PC-9 (cell line): ENCODE data around the gene ESPNL. TPM values are rescaled to one million over a fixed set of nuclear protein-coding genes. Genes with fewer than 3 reads are reported as not detected.

Source experiments
- BruUV-seq: library from RNA; stranded (reverse); fragments of 400-500 nt; replicated peaks from 2 replicates; lab custom pipeline; 2021; lab: Mats Ljungman, UMichigan
- CTCF ChIA-PET: fragments of 300-600 bp; sonication (Branson Sonifier 250); formaldehyde crosslinking; loops from one replicate; lab custom pipeline; 2022; ENCODE audit warnings: antibody characterized with exemption; lab: Charles Lee
- POLR2A ChIA-PET: fragments of 300-600 bp; sonication (Branson Sonifier 250); formaldehyde crosslinking; loops from one replicate; lab custom pipeline; 2022; ENCODE audit warnings: antibody characterized with exemption; ENCODE audit not compliant: unreplicated experiment; lab: Charles Lee
- DNase-seq, 2 experiments: peaks; one replicate each; pipeline versions ENCODE4 v3.0.0 to v3.0.0-alpha.2; 2015 to 2022; ENCODE audit warnings: mixed read lengths in 1 of 2
- H2AFZ ChIP-seq: fragments of 200-600 bp; sonication (generic); 2 replicates; pipeline ENCODE4 v1.8.1; 2017; ENCODE audit warnings: antibody characterized with exemption
- H3F3A ChIP-seq: fragments of 200-600 bp; sonication (generic); 2 replicates; pipeline ENCODE4 v1.8.1; 2017; ENCODE audit warnings: antibody characterized with exemption, mild to moderate bottlenecking, low read depth; ENCODE audit not compliant: insufficient read depth
- H3K27ac ChIP-seq: fragments of 200-600 bp; sonication (generic); 2 replicates; pipeline ENCODE4 v1.6.1; 2016; ENCODE audit warnings: mixed run types
- H3K27me3 ChIP-seq: fragments of 200-600 bp; sonication (generic); 2 replicates; pipeline ENCODE4 v1.6.1; 2016; ENCODE audit warnings: low read depth, mixed run types; ENCODE audit not compliant: insufficient read depth
- H3K36me3 ChIP-seq: fragments of 200-600 bp; sonication (generic); 2 replicates; pipeline ENCODE4 v1.6.1; 2016; ENCODE audit warnings: low read depth, mixed run types
- H3K4me1 ChIP-seq: fragments of 200-600 bp; sonication (generic); replicated peaks from 2 replicates; pipeline ENCODE4 v1.6.1; 2016; ENCODE audit warnings: mixed run types; ENCODE audit not compliant: insufficient read depth
- H3K4me2 ChIP-seq: fragments of 200-600 bp; sonication (generic); 2 replicates; pipeline ENCODE4 v1.6.1; 2017; ENCODE audit warnings: mixed run types
- H3K4me3 ChIP-seq: fragments of 200-600 bp; sonication (generic); 2 replicates; pipeline ENCODE4 v1.6.1; 2016; ENCODE audit warnings: mixed run types
- H3K79me2 ChIP-seq: fragments of 200-600 bp; sonication (generic); 2 replicates; pipeline ENCODE4 v1.6.1; 2017; ENCODE audit warnings: low read depth, mixed run types
- H3K9me2 ChIP-seq: fragments of 200-600 bp; sonication (generic); 2 replicates; pipeline ENCODE4 v1.8.1; 2017; ENCODE audit warnings: mild to moderate bottlenecking; ENCODE audit not compliant: insufficient read depth
- H3K9me3 ChIP-seq: fragments of 200-600 bp; sonication (generic); 2 replicates; pipeline ENCODE4 v1.8.1; 2016; ENCODE audit warnings: low read depth; ENCODE audit not compliant: insufficient read depth
- H4K20me1 ChIP-seq: fragments of 200-600 bp; sonication (generic); 2 replicates; pipeline ENCODE4 v1.8.1; 2017; ENCODE audit not compliant: insufficient read depth
- CTCF ChIP-seq: fragments of 200-600 bp; sonication (generic); conservative IDR thresholded peaks from 2 replicates; pipeline ENCODE4 v1.6.1; 2017; ENCODE audit warnings: mixed run types, antibody characterized with exemption, mild to moderate bottlenecking, moderate library complexity
- EZH2 ChIP-seq: fragments of 200-600 bp; sonication (generic); IDR thresholded peaks from 2 replicates; pipeline ENCODE4 v1.8.0; 2017; ENCODE audit warnings: antibody characterized with exemption, low read depth
- intact Hi-C: fragments of 100-400 bp; cut with micrococcal nuclease; formaldehyde crosslinking; loops from one replicate; pipeline ENCODE4 v1.10.0; 2022; ENCODE audit not compliant: unreplicated experiment
- total RNA-seq: library from RNA; stranded (reverse); gene quantifications from 2 replicates; pipeline ENCODE4 v1.2.3, GENCODE V29; 2021

Gene ESPNL
- total RNA-seq, 1 experiment from 2014 or later: 1.1 TPM

- Histone ChIP-seq H2AFZ (no peak overlapping the region), H3K27me3 (no peaks in the 10 kb centered on the region)
- DNase-seq: no peak
Measured at GRCh38 chr2:238167761-238168160, 67.6 kb downstream of the ESPNL start.

GRCh38 chr2:238168196-238169047, 68.3 kb downstream of the ESPNL start:
- Histone ChIP-seq H3K27me3 (no peaks in the 10 kb centered on the region), H3K36me3 (peaks cover 18% of the 10 kb centered on the region; the same call in 1 of the 2 replicates), H3K27ac (peak overlapping the region; percentile 90), H3F3A (peaks cover 47% of the 10 kb centered on the region), H3K79me2 (no peaks in the 10 kb centered on the region), H3K4me2 (peak overlapping the region; percentile 60), H3K9me2 (no peaks in the 10 kb centered on the region), H3K4me1 (peaks cover 26% of the 10 kb centered on the region), H2AFZ (no peak overlapping the region), H3K4me3 (no peak overlapping the region), H3K9me3 (no peaks in the 10 kb centered on the region), H4K20me1 (no peaks in the 10 kb centered on the region)
- ChIA-PET POLR2A (interaction anchor here (0.6 kb wide), 1 partner anchor 303 kb away, joined by 3 read pairs; no protein-coding TSS in a partner anchor), CTCF (no interaction called here)
- intact Hi-C loops: no loop called here
- BruUV-seq: no TSS peak
- DNase-seq: no peak
- TF ChIP-seq EZH2 (no peak), CTCF (no peak)

More at GRCh38 chr2:238167761-238168160, 67.6 kb downstream of the ESPNL start:
- Histone ChIP-seq H3K4me1 (peaks cover 26% of the 10 kb centered on the region), H3K27ac (no peak overlapping the region), H3K4me2 (no peak overlapping the region), H3K9me3 (no peaks in the 10 kb centered on the region), H3K79me2 (no peaks in the 10 kb centered on the region), H3K4me3 (no peak overlapping the region), H4K20me1 (no peaks in the 10 kb centered on the region), H3K36me3 (peaks cover 18% of the 10 kb centered on the region; the same call in 1 of the 2 replicates), H3F3A (peaks cover 47% of the 10 kb centered on the region), H3K9me2 (no peaks in the 10 kb centered on the region)
- POLR2A ChIA-PET: interaction anchor here (0.6 kb wide), 1 partner anchor 303 kb away, joined by 3 read pairs; no protein-coding TSS in a partner anchor
- intact Hi-C loops: no loop called here
- CTCF ChIA-PET: no interaction called here
- BruUV-seq: no TSS peak
- no peak for TF ChIP-seq EZH2
- TF ChIP-seq CTCF: no peak

- Histone ChIP-seq H3K4me1 (peaks cover 26% of the 10 kb centered on the region), H3K79me2 (no peaks in the 10 kb centered on the region), H3K36me3 (peaks cover 19% of the 10 kb centered on the region; the same call in 1 of the 2 replicates), H3K27me3 (no peaks in the 10 kb centered on the region), H4K20me1 (no peaks in the 10 kb centered on the region), H3K9me2 (no peaks in the 10 kb centered on the region), H3K4me2 (peak overlapping the region; percentile 60), H2AFZ (no peak overlapping the region), H3K27ac (peak overlapping the region; percentile 90), H3F3A (peaks cover 47% of the 10 kb centered on the region), H3K4me3 (peak overlapping the region; percentile 7; the same call in 1 of the 2 replicates), H3K9me3 (no peaks in the 10 kb centered on the region)
- ChIA-PET POLR2A (interaction anchor here (0.5 to 0.7 kb wide), 2 partner anchors 12 to 304 kb away, joined by 8 to 17 read pairs; no protein-coding TSS in a partner anchor), CTCF (no interaction called here)
- BruUV-seq: TSS peak; percentile 48
- DNase-seq: peak in 1 of 2 experiments; percentile 57
- intact Hi-C loops: no loop called here
- TF ChIP-seq CTCF (no peak), EZH2 (no peak)
Measured at GRCh38 chr2:238169048-238169707, 69.0 kb downstream of the ESPNL start.
